GM12878 (cell line): ENCODE results near the gene PTPRN2. TPM values are rescaled to one million over a fixed set of nuclear protein-coding genes. Genes with fewer than 3 reads are reported as not detected.

Source experiments
- ATAC-seq: fragments of 200-7000 bp; cut with Tn5 transposase; 3 replicates; pipeline ENCODE4 v1.9.1; 2020; ENCODE audit warnings: mild to moderate bottlenecking, moderate library complexity
- BruUV-seq: library from RNA; stranded (reverse); fragments of 400-500 nt; replicated peaks from 2 replicates; lab custom pipeline; 2021; lab: Mats Ljungman, UMichigan
- CTCF ChIA-PET: fragments of 300-600 bp; sonication (Branson Sonifier 250); formaldehyde crosslinking; extraction: SDS; loops from one replicate; lab custom pipeline; 2021; ENCODE audit warnings: inconsistent platforms; lab: Yijun Ruan, JAX
- POLR2A ChIA-PET: fragments of 350-600 bp; formaldehyde crosslinking; extraction: SDS; loops from one replicate; lab custom pipeline; 2021; ENCODE audit warnings: inconsistent platforms; lab: Charles Lee
- RAD21 ChIA-PET: fragments of 300-600 bp; sonication (Branson Sonifier 250); formaldehyde crosslinking; loops from one replicate; lab custom pipeline; 2023; ENCODE audit warnings: antibody characterized with exemption; ENCODE audit not compliant: unreplicated experiment; lab: Charles Lee
- SMC1A ChIA-PET: fragments of 300-600 bp; sonication (Branson Sonifier 250); formaldehyde crosslinking; loops from one replicate; lab custom pipeline; 2023; ENCODE audit not compliant: unreplicated experiment, uncharacterized antibody; lab: Charles Lee
- DNase-seq: peaks from one replicate; pipeline ENCODE4 v3.0.0-alpha.2; 2011; ENCODE audit warnings: low read depth, low spot score
- FAIRE-seq: peaks from 3 replicates; lab custom pipeline; 2011; peaks lifted over from hg19 to GRCh38; lab: Jason Lieb, UNC
- H2AFZ ChIP-seq: 2 replicates; pipeline ENCODE4 v1.6.0; 2011; ENCODE audit warnings: low read depth, low read length, control low read depth; ENCODE audit not compliant: control insufficient read depth
- H3K27ac ChIP-seq: 2 replicates; pipeline ENCODE4 v1.5.1; 2011; ENCODE audit warnings: control low read depth; ENCODE audit not compliant: control insufficient read depth, insufficient read depth
- H3K27me3 ChIP-seq, 2 experiments: replicated peaks in 1 of 2; 2 replicates each; pipeline versions ENCODE4 v1.6.0 to v1.6.1; 2011; ENCODE audit warnings: low read length in 1 of 2; ENCODE audit not compliant: control insufficient read depth in 2 of 2, insufficient read depth in 2 of 2
- H3K36me3 ChIP-seq, 2 experiments: 2 replicates each; pipeline ENCODE4 v1.5.1; 2011; ENCODE audit warnings: low read length in 1 of 2; ENCODE audit not compliant: control insufficient read depth in 2 of 2, insufficient read depth in 2 of 2
- H3K4me1 ChIP-seq: 2 replicates; pipeline ENCODE4 v1.6.1; 2011; ENCODE audit warnings: mild to moderate bottlenecking, low read length, moderate library complexity, mixed read lengths; ENCODE audit not compliant: control insufficient read depth, insufficient read depth
- H3K4me2 ChIP-seq: 2 replicates; pipeline ENCODE4 v1.6.0; 2011; ENCODE audit warnings: control low read depth; ENCODE audit not compliant: control insufficient read depth, insufficient read depth
- H3K4me3 ChIP-seq: fragments of 200-600 bp; sonication (generic); 2 replicates; pipeline ENCODE4 v1.5.1; 2016
- H3K79me2 ChIP-seq: 2 replicates; pipeline ENCODE4 v1.6.0; 2011; ENCODE audit warnings: low read length; ENCODE audit not compliant: control insufficient read depth, insufficient read depth
- H3K9ac ChIP-seq: 2 replicates; pipeline ENCODE4 v1.8.0; 2011; ENCODE audit warnings: low read length, control low read depth, mixed read lengths; ENCODE audit not compliant: control insufficient read depth, insufficient read depth
- H3K9me3 ChIP-seq: replicated peaks from 3 replicates; pipeline ENCODE4 v1.5.1; 2011; ENCODE audit warnings: mild to moderate bottlenecking, low read length; ENCODE audit not compliant: control insufficient read depth, insufficient read depth
- H4K20me1 ChIP-seq: 2 replicates; pipeline ENCODE4 v1.6.0; 2011; ENCODE audit not compliant: control insufficient read depth, insufficient read depth
- EED ChIP-seq: sonication (generic); IDR thresholded peaks from 2 replicates; pipeline ENCODE4 v1.6.1; 2016; ENCODE audit warnings: antibody characterized with exemption, low read depth
- GABPA ChIP-seq: IDR thresholded peaks from 2 replicates; pipeline ENCODE4 v1.6.1; 2014; ENCODE audit warnings: antibody characterized with exemption, low read depth, mild to moderate bottlenecking, inconsistent platforms
- MTA2 ChIP-seq: fragments of 450-650 bp; IDR thresholded peaks from 2 replicates; pipeline ENCODE4 v1.6.1; 2016; ENCODE audit warnings: low read depth, mild to moderate bottlenecking, moderate library complexity
- MXI1 ChIP-seq: fragments of 150-350 bp; IDR thresholded peaks from 2 replicates; pipeline ENCODE4 v1.6.1; 2011; ENCODE audit warnings: low read depth, mild to moderate bottlenecking, inconsistent platforms, low read length, improper control_type of control experiment
- NFXL1 ChIP-seq: fragments of 450-650 bp; IDR thresholded peaks from 2 replicates; pipeline ENCODE4 v1.6.1; 2017; ENCODE audit warnings: antibody characterized with exemption, mild to moderate bottlenecking, borderline replicate concordance
- PBX3 ChIP-seq: IDR thresholded peaks from 2 replicates; pipeline ENCODE4 v1.6.1; 2011; ENCODE audit warnings: mild to moderate bottlenecking, low read depth, low read length, moderate library complexity; ENCODE audit not compliant: insufficient replicate concordance
- POLR2AphosphoS2 ChIP-seq: IDR thresholded peaks from 2 replicates; pipeline ENCODE4 v1.6.1; 2011; ENCODE audit warnings: low read depth, mild to moderate bottlenecking, low read length, improper control_type of control experiment, moderate library complexity
- SMAD1 ChIP-seq: fragments of 450-650 bp; IDR thresholded peaks from 2 replicates; pipeline ENCODE4 v1.6.1; 2018; ENCODE audit warnings: mild to moderate bottlenecking, low read depth; ENCODE audit not compliant: partially characterized antibody
- SUZ12 ChIP-seq: fragments of 200-600 bp; sonication (generic); IDR thresholded peaks from one replicate; pipeline ENCODE4 v1.6.1; 2018; ENCODE audit warnings: antibody characterized with exemption, mild to moderate bottlenecking; ENCODE audit not compliant: unreplicated experiment
- ZNF592 ChIP-seq: fragments of 450-650 bp; IDR thresholded peaks from 2 replicates; pipeline ENCODE4 v1.6.1; 2017; ENCODE audit warnings: mild to moderate bottlenecking, moderate library complexity
- WGBS: methylation state at CpG from one replicate; pipeline ENCODE4 v1.1.6; 2016; ENCODE audit warnings: low lambda C conversion rate; ENCODE audit not compliant: insufficient replicate concordance, insufficient coverage; ENCODE audit errors: missing lambda C conversion rate; 5-methylcytosine and 5-hydroxymethylcytosine counted together
- in situ Hi-C: fragments of 300-500 bp; cut with MboI; formaldehyde crosslinking; loops from 9 replicates; pipeline ENCODE4 v1.14.3; 2018; ENCODE audit warnings: mixed read lengths
- intact Hi-C: fragments of 100-400 bp; cut with micrococcal nuclease; formaldehyde crosslinking; loops from one replicate; pipeline ENCODE4 v1.14.2; 2022; ENCODE audit not compliant: unreplicated experiment
- polyA plus RNA-seq, 11 experiments: library from polyadenylated mRNA; depleted of rRNA in 4 of 11; unstranded in 6 of 11; stranded (reverse) in 5 of 11; fragments of >200 nt; fragmentation: Nextera tagmentation in 4 of 11; fragmentation: Illumina TruSeq in 1 of 11; extraction: Ambion mirVana in 4 of 11; extraction: Trizol in 1 of 11; gene quantifications; 1 replicate in 1 of 11; 2 replicates in 10 of 11; pipeline versions ENCODE4 v1.2.1 to v1.2.3, GENCODE V29; 2011 to 2016; ENCODE audit warnings: inconsistent platforms in 2 of 11, missing spikeins in 2 of 11, low read depth in 1 of 11
- total RNA-seq, 4 experiments: library from RNA; depleted of rRNA in 3 of 4; stranded (reverse); fragments of >200 nt in 3 of 4; fragmentation: Illumina TruSeq in 1 of 4; extraction: Trizol in 1 of 4; gene quantifications; 2 replicates each; pipeline versions ENCODE4 v1.2.1 to v1.2.3, GENCODE V29; 2013 to 2021

The PTPRN2 gene
- total and polyA plus RNA-seq, 10 of the 15 experiments (the other 5 are each of a cell fraction or from before 2014, with no cell fraction given) = 5.4 TPM; not detected in 9

GRCh38 chr7:157898802-157899505 lies 688.7 kb downstream of the PTPRN2 start:
- 56% methylated on average over 17 of the region's 17 CpGs for WGBS

GRCh38 chr7:157898261-157898660 lies 689.4 kb downstream of the PTPRN2 start:
- ChIA-PET RAD21 (no interaction called here), SMC1A (no interaction called here), CTCF (no interaction called here), POLR2A (no interaction called here)
- Histone ChIP-seq H3K9me3 (no peaks in the 10 kb centered on the region; the same call in 2 of the 3 replicates), H3K4me1 (no peaks in the 10 kb centered on the region), H4K20me1 (no peaks in the 10 kb centered on the region), H3K4me3 (no peak overlapping the region), H3K36me3 (no peaks in the 10 kb centered on the region), H3K4me2 (no peak overlapping the region), H3K79me2 (no peaks in the 10 kb centered on the region), H3K27ac (no peak overlapping the region), H3K9ac (no peak overlapping the region), H3K27me3 (no peaks in the 10 kb centered on the region), H2AFZ (no peak overlapping the region)
- intact Hi-C loops (no loop called here), in situ Hi-C loops (no loop called here)
- no TSS peak for BruUV-seq
- DNase-seq = no peak
- 46% methylated on average over 11 of the region's 11 CpGs for WGBS
- no peak for ATAC-seq
- TF ChIP-seq ZNF592 = no peak
- no peak for TF ChIP-seq NFXL1
- no peak for TF ChIP-seq SUZ12
- no peak for TF ChIP-seq PBX3
- TF ChIP-seq POLR2AphosphoS2 = no peak
- TF ChIP-seq SMAD1 = no peak
- TF ChIP-seq GABPA = no peak
- no peak for TF ChIP-seq MTA2
- no peak for TF ChIP-seq MXI1
- no peak for FAIRE-seq

More at GRCh38 chr7:157898802-157899505, 688.7 kb downstream of the PTPRN2 start:
- no peaks in the 10 kb centered on the region; the same call in 2 of the 3 replicates for H3K9me3 ChIP-seq
- H3K4me1 ChIP-seq = no peaks in the 10 kb centered on the region
- ATAC-seq (no peak), DNase-seq (no peak), FAIRE-seq (no peak)
- BruUV-seq = no TSS peak
- SMC1A ChIA-PET = no interaction called here
- H4K20me1 ChIP-seq = no peaks in the 10 kb centered on the region
- no peaks in the 10 kb centered on the region for H3K36me3 ChIP-seq
- POLR2A ChIA-PET = no interaction called here
- RAD21 ChIA-PET = no interaction called here
- H3K27me3 ChIP-seq = no peaks in the 10 kb centered on the region
- CTCF ChIA-PET = no interaction called here
- no peak overlapping the region for H3K9ac ChIP-seq
- no peaks in the 10 kb centered on the region for H3K79me2 ChIP-seq
- in situ Hi-C loops = no loop called here
- H3K27ac ChIP-seq = no peak overlapping the region
- intact Hi-C loops = no loop called here
- no peak overlapping the region for H2AFZ ChIP-seq
- no peak for TF ChIP-seq EED
- no peak overlapping the region for H3K4me2 ChIP-seq
- no peak overlapping the region for H3K4me3 ChIP-seq
